Heart left ventricle (tissue), 16 donors: Measurements from ENCODE around the gene FOXO6. TPM values are rescaled to one million over a fixed set of nuclear protein-coding genes. Genes with fewer than 3 reads are reported as not detected.

ENCODE experiments used
- ATAC-seq, 4 donors: fragments of 200-7000 bp; cut with Tn5 transposase; one replicate each; pipeline ENCODE4 v1.9.1; 2020 to 2022; ENCODE audit warnings: moderate library complexity in 4 of 4, mild to moderate bottlenecking in 3 of 4, moderate number of reproducible peaks in 1 of 4
- DNase-seq, 5 donors: peaks; one replicate each; pipeline ENCODE4 v3.0.0-alpha.2; 2020
- H3K27ac ChIP-seq, 12 donors: fragments of 200-600 bp; sonication (generic) in 4 of 12; one replicate each; pipeline versions ENCODE4 v1.5.0 to v1.8.0; 2016 to 2022; ENCODE audit warnings: mild to moderate bottlenecking in 2 of 12
- H3K27me3 ChIP-seq, 9 donors: fragments of 200-600 bp; sonication (generic) in 2 of 9; one replicate each; pipeline versions ENCODE4 v1.5.1 to v1.8.0; 2016 to 2022; ENCODE audit warnings: mild to moderate bottlenecking in 3 of 9
- H3K36me3 ChIP-seq, 9 donors: fragments of 200-600 bp; sonication (generic) in 2 of 9; one replicate each; pipeline versions ENCODE4 v1.5.0 to v1.8.0; 2018 to 2022; ENCODE audit warnings: mild to moderate bottlenecking in 2 of 9
- H3K4me1 ChIP-seq, 12 donors: fragments of 200-600 bp; sonication (generic) in 4 of 12; one replicate each; pipeline versions ENCODE4 v1.5.0 to v1.8.0; 2016 to 2022; ENCODE audit warnings: mild to moderate bottlenecking in 3 of 12
- H3K4me3 ChIP-seq, 12 donors: fragments of 200-600 bp; sonication (generic) in 4 of 12; one replicate each; pipeline versions ENCODE4 v1.5.0 to v1.8.0; 2017 to 2022; ENCODE audit warnings: mild to moderate bottlenecking in 9 of 12, moderate library complexity in 4 of 12
- H3K9me3 ChIP-seq, 12 donors: fragments of 200-600 bp; sonication (generic) in 4 of 12; one replicate each; pipeline versions ENCODE4 v1.5.0 to v1.8.0; 2016 to 2022; ENCODE audit warnings: mild to moderate bottlenecking in 1 of 12
- POLR2A ChIP-seq, 2 donors: fragments of 450-650 bp; IDR thresholded peaks; one replicate each; pipeline ENCODE4 v1.6.1; 2017; ENCODE audit warnings: antibody characterized with exemption in 2 of 2, mild to moderate bottlenecking in 2 of 2, moderate library complexity in 2 of 2
- WGBS, 4 donors: extraction: QIAGEN DNeasy Blood & Tissue Kit in 2 of 4; methylation state at CpG; one replicate each; pipeline versions ENCODE4 v1.1.5 to v1.1.7; 2013 to 2018; 5-methylcytosine and 5-hydroxymethylcytosine counted together
- intact Hi-C, 10 donors: fragments of 100-400 bp; cut with DNase I; formaldehyde crosslinking; loops; one replicate each; pipeline versions ENCODE4 v1.11.1 to v1.14.2; 2022
- polyA plus RNA-seq, 2 donors: library from polyadenylated mRNA; stranded (reverse); fragments of 200-250 nt; gene quantifications; one replicate each; pipeline ENCODE4 v1.2.3, GENCODE V29; 2013
- total RNA-seq, 9 donors: library from RNA; depleted of rRNA in 2 of 9; stranded (reverse); fragments of >200 nt in 2 of 9; fragmentation: NEBNext Ultra II Directional in 3 of 9; extraction: Animal tissue kit (Norgen Biotek cat#: 25700) in 3 of 9; gene quantifications; one replicate each; pipeline versions ENCODE4 v1.1.0 to v1.2.4, GENCODE V29; 2016 to 2023
- TF ChIP-seq, protein P1 (sequence below), 12 donors: fragments of 200-600 bp; sonication (generic) in 4 of 12; IDR thresholded peaks; one replicate each; pipeline versions ENCODE4 v1.5.0 to v1.8.0; 2018 to 2022; ENCODE audit warnings: antibody characterized with exemption in 12 of 12, mild to moderate bottlenecking in 5 of 12
- donor health status: ischemic (EF 13 %, LVEDD 7.1; RV severe dilation, severe dysfunction).
- donor health status: healthy with polysubstance abuse.
- donor health status: DM: no; HTN: yes; CAD: no.
- donor health status: DM: no; HTN: no; CAD: no.
- donor health status: ischemic (EF 25% LVEDD 6.9; RV normal size, moderate dysfunction).
- donor health status: ischemic (EF 25% LVEDD 5.7; RV mildly dilated, moderate dysfunction).
- donor health status: healthy.
- donor health status: DM: yes; HTN: yes; CAD: no.
- donor health status: ischemic (EF 35%, LVEDD 5.7; RV mildly dilated, moderate dysfunction).
- donor health status: nonischemic (EF 11% LVEDD 7.7; RV severe dilation, severe dysfunction).
- donor health status: DM: yes; HTN: yes; CAD: no.
- donor health status: PGD.
- donor health status: ischemic (EF 29% LVEDD 5.4; RV normal size, mild dysfunction).
- donor health status: nonischemic (EF 23%, LVEDD 6.1; RV moderate dilation, normal function).

FOXO6 gene
- total and polyA plus RNA-seq, 11 donors: 0.69 to 4.8 (median 1.4) TPM

DNA sequence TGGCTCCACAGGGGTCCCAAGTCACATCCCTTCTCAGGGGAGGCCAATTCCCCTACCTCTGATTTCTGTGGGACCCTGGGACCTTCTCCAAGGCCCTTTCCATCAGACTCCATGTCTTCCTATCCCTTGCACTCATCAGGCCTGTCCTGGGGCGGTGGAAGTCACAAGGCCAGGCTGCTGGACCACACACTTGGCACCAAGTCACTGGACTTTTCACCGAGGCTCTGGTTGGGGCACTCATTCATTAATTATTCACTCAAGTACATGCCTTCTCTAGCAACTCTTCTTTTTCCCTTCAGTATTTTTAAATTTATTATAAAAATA is 11.2 kb upstream of the FOXO6 start:
- no peaks in the 10 kb centered on the region for H3K4me1 ChIP-seq
- H3K9me3 ChIP-seq: no peaks in the 10 kb centered on the region
- no peak overlapping the region for H3K27ac ChIP-seq
- no peaks in the 10 kb centered on the region for H3K27me3 ChIP-seq
- no peak overlapping the region for H3K4me3 ChIP-seq
- no peaks in the 10 kb centered on the region for H3K36me3 ChIP-seq
- no peak for DNase-seq
- TF ChIP-seq, protein P1, sequence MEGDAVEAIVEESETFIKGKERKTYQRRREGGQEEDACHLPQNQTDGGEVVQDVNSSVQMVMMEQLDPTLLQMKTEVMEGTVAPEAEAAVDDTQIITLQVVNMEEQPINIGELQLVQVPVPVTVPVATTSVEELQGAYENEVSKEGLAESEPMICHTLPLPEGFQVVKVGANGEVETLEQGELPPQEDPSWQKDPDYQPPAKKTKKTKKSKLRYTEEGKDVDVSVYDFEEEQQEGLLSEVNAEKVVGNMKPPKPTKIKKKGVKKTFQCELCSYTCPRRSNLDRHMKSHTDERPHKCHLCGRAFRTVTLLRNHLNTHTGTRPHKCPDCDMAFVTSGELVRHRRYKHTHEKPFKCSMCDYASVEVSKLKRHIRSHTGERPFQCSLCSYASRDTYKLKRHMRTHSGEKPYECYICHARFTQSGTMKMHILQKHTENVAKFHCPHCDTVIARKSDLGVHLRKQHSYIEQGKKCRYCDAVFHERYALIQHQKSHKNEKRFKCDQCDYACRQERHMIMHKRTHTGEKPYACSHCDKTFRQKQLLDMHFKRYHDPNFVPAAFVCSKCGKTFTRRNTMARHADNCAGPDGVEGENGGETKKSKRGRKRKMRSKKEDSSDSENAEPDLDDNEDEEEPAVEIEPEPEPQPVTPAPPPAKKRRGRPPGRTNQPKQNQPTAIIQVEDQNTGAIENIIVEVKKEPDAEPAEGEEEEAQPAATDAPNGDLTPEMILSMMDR (IDR thresholded peaks at IDR 0.05): no peak
- TF ChIP-seq POLR2A (IDR thresholded peaks at IDR 0.05): no peak
- intact Hi-C loops: no loop called here
- WGBS, 4 donors: 64 to 80% (median 73%) methylated on average over 2 of the region's 2 CpGs
- no peak for ATAC-seq

DNA sequence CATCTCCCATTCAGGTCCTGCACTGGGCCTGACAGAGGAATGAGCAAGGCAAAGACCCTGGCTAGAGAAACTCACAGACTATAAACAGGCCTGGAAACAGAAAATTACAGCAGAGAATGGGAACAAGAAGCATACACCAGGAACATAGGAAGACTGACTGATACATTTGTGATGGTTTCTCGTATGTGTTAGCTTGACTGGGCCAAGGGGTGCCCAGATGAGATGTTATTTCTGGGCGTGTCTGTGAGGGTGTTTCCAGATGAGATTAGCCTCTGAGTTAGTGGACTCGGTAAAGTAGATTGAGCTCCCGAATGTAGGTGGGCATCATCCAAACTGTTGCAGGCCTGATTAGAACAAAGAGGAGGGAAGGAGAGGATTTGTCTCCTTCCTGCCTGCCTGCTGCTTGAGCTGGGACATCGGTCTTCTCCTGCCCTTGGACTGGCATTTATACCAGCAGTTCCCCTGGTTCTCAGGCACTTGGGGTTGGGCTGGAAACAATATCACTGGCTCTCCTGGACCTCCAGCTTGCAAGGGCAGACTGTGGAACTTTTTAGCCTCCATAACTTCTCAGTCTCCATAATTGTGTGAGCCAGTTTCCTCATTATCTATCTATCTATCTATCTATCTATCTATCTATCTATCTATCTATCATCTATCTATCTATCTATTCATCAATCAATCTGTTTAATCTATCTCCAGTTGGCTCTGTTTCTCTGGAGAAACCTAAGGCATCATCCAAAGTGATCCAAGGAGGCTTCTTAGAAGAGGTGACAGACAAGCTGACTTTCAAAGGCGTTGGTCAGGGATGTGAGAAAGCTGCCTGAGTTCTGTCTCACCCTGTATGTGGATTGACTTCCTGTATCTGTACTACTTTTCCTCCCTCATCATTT is 9.7 kb upstream of the FOXO6 start:
- Histone ChIP-seq H3K27ac (no peak overlapping the region), H3K27me3 (no peaks in the 10 kb centered on the region), H3K36me3 (no peaks in the 10 kb centered on the region), H3K4me3 (no peak overlapping the region), H3K9me3 (no peaks in the 10 kb centered on the region), H3K4me1 (no peaks in the 10 kb centered on the region)
- peak in 2 of 5 donors; percentile 2 to 6 for DNase-seq
- no peak for ATAC-seq
- WGBS, 4 donors: 78 to 88% (median 82%) methylated on average over 6 of the region's 6 CpGs
- TF ChIP-seq, protein P1 (IDR thresholded peaks at IDR 0.05): no peak
- no peak for TF ChIP-seq POLR2A (IDR thresholded peaks at IDR 0.05)
- intact Hi-C loops: no loop called here

DNA sequence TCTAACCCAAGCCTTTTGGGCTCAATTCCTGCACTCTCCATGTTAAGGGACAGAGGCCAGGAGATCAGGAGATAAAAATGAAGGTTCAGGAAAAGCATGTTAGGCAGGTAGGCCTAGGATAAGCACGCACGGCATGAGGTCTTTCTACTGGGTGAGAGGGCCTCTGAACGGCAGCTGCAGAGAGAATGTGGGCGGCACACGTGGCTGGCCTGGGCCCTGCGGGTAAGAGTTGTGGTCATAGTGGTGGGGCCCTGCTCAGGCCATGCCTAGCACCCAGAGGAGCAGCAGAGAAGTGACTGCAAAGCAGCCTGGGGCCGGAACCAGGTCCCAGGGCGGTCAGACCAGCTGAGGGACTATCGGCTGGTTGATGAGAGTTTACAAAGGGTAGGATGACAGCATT is 7.5 kb upstream of the FOXO6 start:
- no peak for ATAC-seq
- DNase-seq: peak in 2 of 5 donors; percentile 8 to 12
- 84 to 91% (median 90%) methylated on average over 9 of the region's 9 CpGs for WGBS, 4 donors
- Histone ChIP-seq H3K9me3 (no peaks in the 10 kb centered on the region), H3K4me1 (peaks cover 0 to 21% (median 18%) of the 10 kb centered on the region in 12 donors), H3K4me3 (no peak overlapping the region), H3K27me3 (peaks cover 0 to 4% (median 0%) of the 10 kb centered on the region in 9 donors), H3K27ac (no peak overlapping the region), H3K36me3 (no peaks in the 10 kb centered on the region)
- TF ChIP-seq, protein P1 (IDR thresholded peaks at IDR 0.05): no peak
- TF ChIP-seq POLR2A (IDR thresholded peaks at IDR 0.05): no peak
- intact Hi-C loops: no loop called here

DNA sequence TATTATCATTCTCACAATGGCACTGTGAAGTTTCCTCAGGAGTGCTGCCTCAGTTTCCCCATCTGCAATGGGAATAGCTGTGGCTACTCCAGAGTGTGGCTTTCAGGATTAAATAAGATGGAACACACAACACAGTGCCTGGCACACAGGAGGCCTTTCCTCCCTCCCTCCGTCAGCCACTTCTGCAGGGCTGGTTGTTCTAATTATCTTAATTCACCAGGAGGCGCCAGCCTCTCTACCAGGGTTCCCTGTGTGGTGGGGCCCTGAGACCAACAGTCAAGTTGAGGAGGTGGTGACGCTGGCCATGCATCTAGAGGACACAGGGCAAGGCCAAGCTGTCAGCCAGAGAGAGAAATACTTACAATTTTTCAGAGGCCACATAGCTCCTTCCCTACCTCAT is 6.3 kb upstream of the FOXO6 start:
- H3K36me3 ChIP-seq: no peaks in the 10 kb centered on the region
- intact Hi-C loops: loop anchor here in 2 of 10 donors (5.0 kb wide), 3 partner anchors 38 to 62 kb away; no protein-coding TSS in a partner anchor
- no peak for TF ChIP-seq POLR2A (IDR thresholded peaks at IDR 0.05)
- TF ChIP-seq, protein P1 (IDR thresholded peaks at IDR 0.05): no peak
- DNase-seq: peak in 2 of 5 donors; percentile 4 to 12
- 80 to 95% (median 90%) methylated on average over 3 of the region's 3 CpGs for WGBS, 4 donors
- no peak overlapping the region for H3K27ac ChIP-seq
- H3K27me3 ChIP-seq: peaks cover 0 to 4% (median 0%) of the 10 kb centered on the region in 9 donors
- H3K9me3 ChIP-seq: no peaks in the 10 kb centered on the region
- ATAC-seq: no peak
- peaks cover 0 to 33% (median 20%) of the 10 kb centered on the region in 12 donors for H3K4me1 ChIP-seq
- H3K4me3 ChIP-seq: no peak overlapping the region
